HepG2 (cell line): Measurements from ENCODE around the gene VAT1L.

Source experiments
- CTCF ChIP-seq: sonication (generic); formaldehyde crosslinking; IDR thresholded peaks from 2 replicates; pipeline ENCODE4 v1.5.0; 2020; ENCODE audit warnings: mild to moderate bottlenecking, missing genetic modification reagents, moderate library complexity
- PATZ1 ChIP-seq: sonication (generic); formaldehyde crosslinking; IDR thresholded peaks from 2 replicates; pipeline ENCODE4 v1.4.0; 2020; ENCODE audit warnings: missing genetic modification reagents
- SIN3B ChIP-seq: fragments of 150-350 bp; IDR thresholded peaks from 2 replicates; pipeline ENCODE4 v1.6.1; 2014; ENCODE audit warnings: low read length

- TF ChIP-seq CTCF (CRISPR knock-in tag) (no peak), PATZ1 (no peak), SIN3B (no peak)
Observed at GRCh38 chr16:78001451-78002025, 213.2 kb downstream of the VAT1L start.
